22Rv1 (cell line): ENCODE data around the gene OR2T8.

Experiments
- H3K27ac ChIP-seq: fragments of 450-650 bp; 2 replicates; pipeline ENCODE4 v1.5.1; 2017
- CTCF ChIP-seq: fragments of 450-650 bp; IDR thresholded peaks from 2 replicates; pipeline ENCODE4 v1.5.1; 2017; ENCODE audit warnings: mild to moderate bottlenecking
- ZFX ChIP-seq: fragments of 450-650 bp; IDR thresholded peaks from 2 replicates; pipeline ENCODE4 v1.6.1; 2017; ENCODE audit warnings: antibody characterized with exemption, borderline replicate concordance

Gene OR2T8

GRCh38 chr1:247919952-247920351, at the start of gene OR2T8:
TSS of gene OR2T8 (plus strand) at chr1:247920252. CDS start at chr1:247921018, 766 bp downstream.
- TF ChIP-seq ZFX (no peak), CTCF (no peak)
- no peak within 1 kb of the TSS for H3K27ac ChIP-seq

GRCh38 chr1:247883346-247883745, 36.7 kb upstream of the OR2T8 start:
- no peak overlapping the region for H3K27ac ChIP-seq
- TF ChIP-seq CTCF (no peak), ZFX (no peak)

- TF ChIP-seq ZFX (no peak), CTCF (no peak)
- H3K27ac ChIP-seq = no peak overlapping the region
These were observed 35.1 kb upstream of the OR2T8 start for GRCh38 chr1:247884797-247885413.

GRCh38 chr1:247895163-247895637, 24.9 kb upstream of the OR2T8 start, which contains the start of gene OR2W3:
TSS of gene OR2W3 (plus strand) at chr1:247895587. CDS start at chr1:247895587, 0 bp downstream.
- TF ChIP-seq ZFX = no peak
- TF ChIP-seq CTCF = no peak

GRCh38 chr1:247895976-247896375, 24.1 kb upstream of the OR2T8 start:
- TF ChIP-seq CTCF (no peak), ZFX (no peak)
- H3K27ac ChIP-seq = no peak overlapping the region

More at GRCh38 chr1:247895163-247895637, 24.9 kb upstream of the OR2T8 start, which contains the start of gene OR2W3:
- H3K27ac ChIP-seq = no peak within 1 kb of the TSS

- TF ChIP-seq CTCF = no peak
- TF ChIP-seq ZFX = no peak
- H3K27ac ChIP-seq = no peak overlapping the region
These were observed 15.9 kb upstream of the OR2T8 start for GRCh38 chr1:247904122-247904521.

GRCh38 chr1:247905181-247905580, 14.9 kb upstream of the OR2T8 start:
- H3K27ac ChIP-seq = no peak overlapping the region
- TF ChIP-seq CTCF (no peak), ZFX (no peak)
